ENCODE results near the gene TRPC4. TPM values are rescaled to one million over a fixed set of nuclear protein-coding genes. Genes with fewer than 3 reads are reported as not detected.

TRPC4 gene
- total RNA-seq, 1 experiment from 2014 or later: 8.0 TPM

- Mint-ChIP-seq H3K4me3 (no peak overlapping the region), H3K36me3 (no peaks in the 10 kb centered on the region), H3K27ac (no peak overlapping the region), H3K27me3 (ENCODE audit: low read depth) (no peaks in the 10 kb centered on the region), H3K4me1 (peaks cover 7% of the 10 kb centered on the region; the same call in 1 of the 2 replicates), H3K9me3 (peaks cover 13% of the 10 kb centered on the region; the same call in 1 of the 2 replicates)
- POLR2A ChIA-PET: no interaction called here
- no peak for ATAC-seq
- TF ChIP-seq TCF7 (CRISPR knock-in tag; IDR thresholded peaks at IDR 0.05; ENCODE audit: low read depth) (no peak), NR3C1 (CRISPR knock-in tag; conservative IDR thresholded peaks at IDR 0.05; ENCODE audit: low read depth) (no peak), PRDM15 (CRISPR knock-in tag; IDR thresholded peaks at IDR 0.05) (no peak), ZNF423 (CRISPR knock-in tag; IDR thresholded peaks at IDR 0.05) (no peak), ZNF138 (CRISPR knock-in tag; conservative IDR thresholded peaks at IDR 0.05) (no peak), ZBTB21 (CRISPR knock-in tag; IDR thresholded peaks at IDR 0.05; ENCODE audit: borderline replicate concordance) (no peak)
- CTCF ChIA-PET: no interaction called here
- no peak for DNase-seq (ENCODE audit: low spot score)
Measured at GRCh38 chr13:37608750-37609339, 260.7 kb downstream of the TRPC4 start.

GRCh38 chr13:37602733-37603381 is 266.7 kb downstream of the TRPC4 start:
- H3K4me3 Mint-ChIP-seq: no peak overlapping the region
- H3K9me3 Mint-ChIP-seq: peaks cover 13% of the 10 kb centered on the region; the same call in 1 of the 2 replicates
- ChIA-PET CTCF (interaction anchor here (0.7 kb wide), 1 partner anchor 175 kb away, joined by 3 read pairs; no protein-coding TSS in a partner anchor), POLR2A (no interaction called here)
- no peak overlapping the region for H3K27ac Mint-ChIP-seq
- DNase-seq (ENCODE audit: low spot score): no peak
- no peaks in the 10 kb centered on the region for H3K36me3 Mint-ChIP-seq
- H3K27me3 Mint-ChIP-seq (ENCODE audit: low read depth): no peaks in the 10 kb centered on the region; the same call in 1 of the 2 replicates
- TF ChIP-seq KAT7 (CRISPR knock-in tag; IDR thresholded peaks at IDR 0.05; ENCODE audit: borderline replicate concordance) (no peak), ZNF281 (CRISPR knock-in tag; IDR thresholded peaks at IDR 0.05) (no peak)
- ATAC-seq: no peak
- peaks cover 28% of the 10 kb centered on the region for H3K4me1 Mint-ChIP-seq

GRCh38 chr13:37601648-37602440 is 267.7 kb downstream of the TRPC4 start:
- CTCF ChIA-PET: no interaction called here
- ATAC-seq (no peak), DNase-seq (ENCODE audit: low spot score) (no peak)
- TF ChIP-seq AFF4 (CRISPR knock-in tag; IDR thresholded peaks at IDR 0.05; ENCODE audit: borderline replicate concordance) (no peak), ERG (CRISPR knock-in tag; IDR thresholded peaks at IDR 0.05) (no peak)
- POLR2A ChIA-PET: no interaction called here
- Mint-ChIP-seq H3K27me3 (ENCODE audit: low read depth) (no peaks in the 10 kb centered on the region; the same call in 1 of the 2 replicates), H3K4me3 (no peak overlapping the region), H3K4me1 (peaks cover 37% of the 10 kb centered on the region), H3K36me3 (no peaks in the 10 kb centered on the region), H3K9me3 (peaks cover 7% of the 10 kb centered on the region; the same call in 1 of the 2 replicates), H3K27ac (no peak overlapping the region)

Data from WTC11 (cell line).